ENCODE data around the gene DENND1B. TPM values are rescaled to one million over a fixed set of nuclear protein-coding genes. Genes with fewer than 3 reads are reported as not detected.

Gene DENND1B
- total and polyA plus RNA-seq, 4 donors: 7.9 to 44.6 (median 15.4) TPM

- Histone ChIP-seq H3K4me1 (ENCODE audit: control insufficient read depth, insufficient read depth, low read length) (no peaks in the 10 kb centered on the region), H3K4me3 (ENCODE audit: low read depth, low read length) (no peak overlapping the region), H3K27ac (ENCODE audit: low read depth, low read length) (no peak overlapping the region), H3K9me3 (ENCODE audit: control insufficient read depth, insufficient read depth, low read length) (no peaks in the 10 kb centered on the region), H3K36me3 (ENCODE audit: control insufficient read depth, insufficient read depth, low read length) (no peaks in the 10 kb centered on the region), H3K27me3 (ENCODE audit: control insufficient read depth, insufficient read depth, low read length) (no peaks in the 10 kb centered on the region)
- WGBS (ENCODE audit: insufficient coverage): no CpG with 5 or more reads among the region's 1 CpG
- DNase-seq (ENCODE audit: low read depth in 4 of 6, low spot score in 6 of 6): no peak
These were observed 152.9 kb downstream of the DENND1B start for GRCh38 chr1:197622371-197622770.

- no peak for DNase-seq (ENCODE audit: low read depth in 4 of 6, low spot score in 6 of 6)
- H3K4me3 ChIP-seq (ENCODE audit: low read depth, low read length): no peak overlapping the region
- no peaks in the 10 kb centered on the region for H3K9me3 ChIP-seq (ENCODE audit: control insufficient read depth, insufficient read depth, low read length)
- no peaks in the 10 kb centered on the region for H3K4me1 ChIP-seq (ENCODE audit: control insufficient read depth, insufficient read depth, low read length)
- H3K27ac ChIP-seq (ENCODE audit: low read depth, low read length): no peak overlapping the region
- H3K36me3 ChIP-seq (ENCODE audit: control insufficient read depth, insufficient read depth, low read length): no peaks in the 10 kb centered on the region
- no peaks in the 10 kb centered on the region for H3K27me3 ChIP-seq (ENCODE audit: control insufficient read depth, insufficient read depth, low read length)
These were observed 153.5 kb downstream of the DENND1B start for GRCh38 chr1:197621761-197622160.

GRCh38 chr1:197620714-197621163 lies 154.5 kb downstream of the DENND1B start:
- no peaks in the 10 kb centered on the region for H3K4me1 ChIP-seq (ENCODE audit: control insufficient read depth, insufficient read depth, low read length)
- H3K27ac ChIP-seq (ENCODE audit: low read depth, low read length): no peak overlapping the region
- H3K9me3 ChIP-seq (ENCODE audit: control insufficient read depth, insufficient read depth, low read length): no peaks in the 10 kb centered on the region
- no peak for DNase-seq (ENCODE audit: low read depth in 4 of 6, low spot score in 6 of 6)
- H3K36me3 ChIP-seq (ENCODE audit: control insufficient read depth, insufficient read depth, low read length): no peaks in the 10 kb centered on the region
- 65% methylated on average over 3 of the region's 5 CpGs for WGBS (ENCODE audit: insufficient coverage)
- no peak overlapping the region for H3K4me3 ChIP-seq (ENCODE audit: low read depth, low read length)
- H3K27me3 ChIP-seq (ENCODE audit: control insufficient read depth, insufficient read depth, low read length): no peaks in the 10 kb centered on the region

- Histone ChIP-seq H3K36me3 (ENCODE audit: control insufficient read depth, insufficient read depth, low read length) (no peaks in the 10 kb centered on the region), H3K4me1 (ENCODE audit: control insufficient read depth, insufficient read depth, low read length) (no peaks in the 10 kb centered on the region), H3K27ac (ENCODE audit: low read depth, low read length) (no peak overlapping the region), H3K27me3 (ENCODE audit: control insufficient read depth, insufficient read depth, low read length) (no peaks in the 10 kb centered on the region), H3K9me3 (ENCODE audit: control insufficient read depth, insufficient read depth, low read length) (no peaks in the 10 kb centered on the region), H3K4me3 (ENCODE audit: low read depth, low read length) (no peak overlapping the region)
- DNase-seq (ENCODE audit: low read depth in 4 of 6, low spot score in 6 of 6): peak in 2 of 6 donors; percentile 50 to 62
- no CpG with 5 or more reads among the region's 2 CpGs for WGBS (ENCODE audit: insufficient coverage)
These were observed 156.2 kb downstream of the DENND1B start for GRCh38 chr1:197619008-197619640.

- Histone ChIP-seq H3K27me3 (ENCODE audit: control insufficient read depth, insufficient read depth, low read length) (no peaks in the 10 kb centered on the region), H3K4me3 (ENCODE audit: low read depth, low read length) (no peak overlapping the region), H3K4me1 (ENCODE audit: control insufficient read depth, insufficient read depth, low read length) (no peaks in the 10 kb centered on the region), H3K9me3 (ENCODE audit: control insufficient read depth, insufficient read depth, low read length) (no peaks in the 10 kb centered on the region), H3K27ac (ENCODE audit: low read depth, low read length) (no peak overlapping the region), H3K36me3 (ENCODE audit: control insufficient read depth, insufficient read depth, low read length) (no peaks in the 10 kb centered on the region)
- WGBS (ENCODE audit: insufficient coverage): 60% methylated on average over 1 of the region's 3 CpGs
- peak in 2 of 6 donors; percentile 27 to 78 for DNase-seq (ENCODE audit: low read depth in 4 of 6, low spot score in 6 of 6)
These were observed 157.2 kb downstream of the DENND1B start for GRCh38 chr1:197618061-197618460.

- H3K27ac ChIP-seq (ENCODE audit: low read depth, low read length): no peak overlapping the region
- no peak overlapping the region for H3K4me3 ChIP-seq (ENCODE audit: low read depth, low read length)
- H3K4me1 ChIP-seq (ENCODE audit: control insufficient read depth, insufficient read depth, low read length): no peaks in the 10 kb centered on the region
- H3K9me3 ChIP-seq (ENCODE audit: control insufficient read depth, insufficient read depth, low read length): no peaks in the 10 kb centered on the region
- H3K36me3 ChIP-seq (ENCODE audit: control insufficient read depth, insufficient read depth, low read length): no peaks in the 10 kb centered on the region
- DNase-seq (ENCODE audit: low read depth in 4 of 6, low spot score in 6 of 6): no peak
- H3K27me3 ChIP-seq (ENCODE audit: control insufficient read depth, insufficient read depth, low read length): no peaks in the 10 kb centered on the region
- no CpG with 5 or more reads among the region's 2 CpGs for WGBS (ENCODE audit: insufficient coverage)
These were observed 159.6 kb downstream of the DENND1B start for GRCh38 chr1:197615693-197616011.

GRCh38 chr1:197614916-197615692 lies 160.2 kb downstream of the DENND1B start:
- peak in 2 of 6 donors; percentile 61 to 77 for DNase-seq (ENCODE audit: low read depth in 4 of 6, low spot score in 6 of 6)
- WGBS (ENCODE audit: insufficient coverage): no CpG with 5 or more reads among the region's 3 CpGs
- Histone ChIP-seq H3K4me3 (ENCODE audit: low read depth, low read length) (no peak overlapping the region), H3K27me3 (ENCODE audit: control insufficient read depth, insufficient read depth, low read length) (no peaks in the 10 kb centered on the region), H3K27ac (ENCODE audit: low read depth, low read length) (no peak overlapping the region), H3K4me1 (ENCODE audit: control insufficient read depth, insufficient read depth, low read length) (no peaks in the 10 kb centered on the region), H3K9me3 (ENCODE audit: control insufficient read depth, insufficient read depth, low read length) (no peaks in the 10 kb centered on the region), H3K36me3 (ENCODE audit: control insufficient read depth, insufficient read depth, low read length) (no peaks in the 10 kb centered on the region)

GRCh38 chr1:197606168-197606845 lies 169.0 kb downstream of the DENND1B start:
- 63% methylated on average over 2 of the region's 6 CpGs for WGBS (ENCODE audit: insufficient coverage)
- H3K4me1 ChIP-seq (ENCODE audit: control insufficient read depth, insufficient read depth, low read length): no peaks in the 10 kb centered on the region
- H3K9me3 ChIP-seq (ENCODE audit: control insufficient read depth, insufficient read depth, low read length): no peaks in the 10 kb centered on the region
- H3K4me3 ChIP-seq (ENCODE audit: low read depth, low read length): no peak overlapping the region
- no peaks in the 10 kb centered on the region for H3K27me3 ChIP-seq (ENCODE audit: control insufficient read depth, insufficient read depth, low read length)
- no peak for DNase-seq (ENCODE audit: low read depth in 4 of 6, low spot score in 6 of 6)
- no peak overlapping the region for H3K27ac ChIP-seq (ENCODE audit: low read depth, low read length)
- H3K36me3 ChIP-seq (ENCODE audit: control insufficient read depth, insufficient read depth, low read length): no peaks in the 10 kb centered on the region

- H3K27ac ChIP-seq (ENCODE audit: low read depth, low read length): no peak overlapping the region
- no CpG with 5 or more reads among the region's 1 CpG for WGBS (ENCODE audit: insufficient coverage)
- H3K27me3 ChIP-seq (ENCODE audit: control insufficient read depth, insufficient read depth, low read length): no peaks in the 10 kb centered on the region
- H3K4me3 ChIP-seq (ENCODE audit: low read depth, low read length): no peak overlapping the region
- no peaks in the 10 kb centered on the region for H3K4me1 ChIP-seq (ENCODE audit: control insufficient read depth, insufficient read depth, low read length)
- no peaks in the 10 kb centered on the region for H3K9me3 ChIP-seq (ENCODE audit: control insufficient read depth, insufficient read depth, low read length)
- no peaks in the 10 kb centered on the region for H3K36me3 ChIP-seq (ENCODE audit: control insufficient read depth, insufficient read depth, low read length)
- peak in 1 of 6 donors; percentile 18 for DNase-seq (ENCODE audit: low read depth in 4 of 6, low spot score in 6 of 6)
These were observed 171.0 kb downstream of the DENND1B start for GRCh38 chr1:197604302-197604701.
